Right atrium auricular region (tissue), 2 donors: ENCODE data around the gene CD40. TPM values are rescaled to one million over a fixed set of nuclear protein-coding genes. Genes with fewer than 3 reads are reported as not detected.

Source experiments
- DNase-seq: peaks from one replicate; pipeline ENCODE4 v3.0.0-alpha.2; 2019; ENCODE audit warnings: low spot score
- H3K27ac ChIP-seq, 2 donors: fragments of 200-600 bp; sonication (generic); 1 replicate in 1 of 2; 2 replicates in 1 of 2; pipeline ENCODE4 v1.5.1; 2016 to 2019
- H3K27me3 ChIP-seq, 2 donors: fragments of 200-600 bp; sonication (generic); one replicate each; pipeline versions ENCODE4 v1.5.1 to v1.6.0; 2017 to 2019
- H3K36me3 ChIP-seq: fragments of 200-600 bp; sonication (generic); one replicate; pipeline ENCODE4 v1.5.1; 2016
- H3K4me1 ChIP-seq, 2 donors: fragments of 200-600 bp; sonication (generic); one replicate each; pipeline versions ENCODE4 v1.5.1 to v1.6.0; 2017 to 2019
- H3K4me3 ChIP-seq, 2 donors: fragments of 200-600 bp; sonication (generic); 1 replicate in 1 of 2; 2 replicates in 1 of 2; pipeline ENCODE4 v1.5.1; 2017 to 2019; ENCODE audit warnings: mild to moderate bottlenecking in 1 of 2, moderate library complexity in 1 of 2
- H3K9me3 ChIP-seq, 2 donors: fragments of 200-600 bp; sonication (generic); one replicate each; pipeline ENCODE4 v1.5.1; 2019
- total RNA-seq, 2 donors: library from RNA; depleted of rRNA; stranded (reverse); fragments of >200 nt; gene quantifications; one replicate each; pipeline ENCODE4 v1.1.0, GENCODE V29; 2016
- TF ChIP-seq, protein P1 (sequence below), 2 donors: fragments of 200-600 bp; sonication (generic); IDR thresholded peaks; one replicate each; pipeline ENCODE4 v1.5.1; 2019; ENCODE audit warnings: antibody characterized with exemption in 2 of 2

Gene CD40
- total RNA-seq, 2 donors from 2014 or later = 9.6 to 14.9 TPM

DNA sequence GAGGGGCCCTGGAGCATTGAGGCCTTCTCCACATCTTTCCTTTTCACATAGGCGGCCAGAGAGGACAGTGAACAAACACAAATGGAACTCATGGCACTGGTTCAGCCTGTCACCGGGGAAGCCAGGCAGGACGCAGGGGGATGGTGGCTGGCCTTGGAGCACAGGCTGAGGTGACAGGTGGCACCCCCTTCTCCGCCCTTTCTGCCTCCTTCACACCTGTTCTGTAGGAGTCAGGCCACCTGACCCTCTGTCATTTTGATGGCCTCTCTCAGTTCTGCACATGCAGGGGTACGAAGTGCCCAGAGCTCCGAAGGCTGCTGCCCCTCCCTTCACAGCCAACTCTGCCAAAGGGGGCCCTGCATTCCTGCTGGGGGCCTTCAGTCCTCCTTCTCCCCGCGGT, 60.8 kb downstream of the CD40 start:
- Histone ChIP-seq H3K4me1 (no peaks in the 10 kb centered on the region), H3K4me3 (no peak overlapping the region), H3K27me3 (peaks cover 0 to 10% of the 10 kb centered on the region in 2 donors), H3K27ac (no peak overlapping the region), H3K9me3 (no peaks in the 10 kb centered on the region), H3K36me3 (no peaks in the 10 kb centered on the region)
- TF ChIP-seq, protein P1, sequence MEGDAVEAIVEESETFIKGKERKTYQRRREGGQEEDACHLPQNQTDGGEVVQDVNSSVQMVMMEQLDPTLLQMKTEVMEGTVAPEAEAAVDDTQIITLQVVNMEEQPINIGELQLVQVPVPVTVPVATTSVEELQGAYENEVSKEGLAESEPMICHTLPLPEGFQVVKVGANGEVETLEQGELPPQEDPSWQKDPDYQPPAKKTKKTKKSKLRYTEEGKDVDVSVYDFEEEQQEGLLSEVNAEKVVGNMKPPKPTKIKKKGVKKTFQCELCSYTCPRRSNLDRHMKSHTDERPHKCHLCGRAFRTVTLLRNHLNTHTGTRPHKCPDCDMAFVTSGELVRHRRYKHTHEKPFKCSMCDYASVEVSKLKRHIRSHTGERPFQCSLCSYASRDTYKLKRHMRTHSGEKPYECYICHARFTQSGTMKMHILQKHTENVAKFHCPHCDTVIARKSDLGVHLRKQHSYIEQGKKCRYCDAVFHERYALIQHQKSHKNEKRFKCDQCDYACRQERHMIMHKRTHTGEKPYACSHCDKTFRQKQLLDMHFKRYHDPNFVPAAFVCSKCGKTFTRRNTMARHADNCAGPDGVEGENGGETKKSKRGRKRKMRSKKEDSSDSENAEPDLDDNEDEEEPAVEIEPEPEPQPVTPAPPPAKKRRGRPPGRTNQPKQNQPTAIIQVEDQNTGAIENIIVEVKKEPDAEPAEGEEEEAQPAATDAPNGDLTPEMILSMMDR (IDR thresholded peaks at IDR 0.05) = no peak
- DNase-seq = no peak

Other genes starting within 250 kb of the CD40 start
- 10 to 100 TPM in 1 of 2 donors, 1 to 10 TPM in 1; 9.8 to 13.8 TPM for gene ZSWIM1, start 237.1 kb upstream of the CD40 start, total RNA-seq
- gene SPATA25, start 230.7 kb upstream of the CD40 start, total RNA-seq = 1 to 10 TPM; 1.1 to 1.4 TPM
- gene NEURL2, start 227.1 kb upstream of the CD40 start, total RNA-seq = 1 to 10 TPM; 8.7 to 8.8 TPM
- gene CTSA, start 227.0 kb upstream of the CD40 start, total RNA-seq = 100 to 1,000 TPM in 1 of 2 donors, 10 to 100 TPM in 1; 83.8 to 116 TPM
- 100 to 1,000 TPM in 1 of 2 donors, 10 to 100 TPM in 1; 53.6 to 221 TPM for gene PLTP, start 206.2 kb upstream of the CD40 start, total RNA-seq
- gene PCIF1, start 183.6 kb upstream of the CD40 start, total RNA-seq = 10 to 100 TPM; 21.1 to 39.8 TPM
- gene ZNF335, start 146.1 kb upstream of the CD40 start, total RNA-seq = 10 to 100 TPM in 1 of 2 donors, 1 to 10 TPM in 1; 6.6 to 12.1 TPM
- 1 to 10 TPM in 1 of 2 donors, under 1 TPM in 1; 0.82 to 1.8 TPM for gene MMP9, start 109.4 kb upstream of the CD40 start, total RNA-seq
- gene SLC12A5, start 89.1 kb upstream of the CD40 start, total RNA-seq = not detected
- gene NCOA5, start 28.4 kb upstream of the CD40 start, total RNA-seq = 10 to 100 TPM; 17.8 to 23.3 TPM
- 1 to 10 TPM in 1 of 2 donors, under 1 TPM in 1; 0.67 to 4.4 TPM for gene CDH22, start 190.2 kb downstream of the CD40 start, total RNA-seq